PC-3 (cell line): ENCODE data around the gene APMAP. TPM values are rescaled to one million over a fixed set of nuclear protein-coding genes. Genes with fewer than 3 reads are reported as not detected.

Source experiments
- ATAC-seq: fragments of 200-7000 bp; cut with Tn5 transposase; 2 replicates; pipeline ENCODE4 v1.9.1; 2020; ENCODE audit warnings: mild to moderate bottlenecking, moderate library complexity
- BruUV-seq: library from RNA; stranded (reverse); fragments of 400-500 nt; replicated peaks from 2 replicates; lab custom pipeline; 2021; lab: Mats Ljungman, UMichigan
- CTCF ChIA-PET: fragments of 300-600 bp; sonication (Branson Sonifier 250); formaldehyde crosslinking; loops from one replicate; lab custom pipeline; 2022; ENCODE audit warnings: antibody characterized with exemption; lab: Charles Lee
- POLR2A ChIA-PET: fragments of 300-600 bp; sonication (Branson Sonifier 250); formaldehyde crosslinking; loops from one replicate; lab custom pipeline; 2022; ENCODE audit warnings: antibody characterized with exemption; ENCODE audit not compliant: unreplicated experiment; lab: Charles Lee
- DNase-seq: peaks from one replicate; pipeline ENCODE4 v3.0.0-alpha.2; 2015
- H2AFZ ChIP-seq: fragments of 300-600 bp; sonication (generic); 2 replicates; pipeline ENCODE4 v1.6.0; 2016; ENCODE audit warnings: antibody characterized with exemption, low read length
- H3F3A ChIP-seq: fragments of 300-600 bp; sonication (generic); one replicate; pipeline ENCODE4 v1.6.0; 2017; ENCODE audit warnings: antibody characterized with exemption, low read length, control low read depth, mild to moderate bottlenecking; ENCODE audit not compliant: unreplicated experiment
- H3K27ac ChIP-seq: fragments of 300-600 bp; sonication (generic); 2 replicates; pipeline ENCODE4 v1.5.1; 2016; ENCODE audit warnings: mild to moderate bottlenecking, low read length
- H3K27me3 ChIP-seq: fragments of 300-600 bp; sonication (generic); 2 replicates; pipeline ENCODE4 v1.6.1; 2016; ENCODE audit warnings: low read length, mixed read lengths
- H3K36me3 ChIP-seq: fragments of 300-600 bp; sonication (generic); 2 replicates; pipeline ENCODE4 v1.6.1; 2016; ENCODE audit warnings: low read depth, mixed run types, low read length, mixed read lengths
- H3K4me1 ChIP-seq: fragments of 300-600 bp; sonication (generic); 2 replicates; pipeline ENCODE4 v1.5.1; 2016; ENCODE audit warnings: low read length; ENCODE audit not compliant: insufficient read depth
- H3K4me2 ChIP-seq: fragments of 300-600 bp; sonication (generic); 2 replicates; pipeline ENCODE4 v1.6.0; 2016; ENCODE audit warnings: low read length
- H3K4me3 ChIP-seq: fragments of 300-600 bp; sonication (generic); 2 replicates; pipeline ENCODE4 v1.5.1; 2016; ENCODE audit warnings: mild to moderate bottlenecking, low read length, mixed read lengths
- H3K79me2 ChIP-seq: fragments of 300-600 bp; sonication (generic); 2 replicates; pipeline ENCODE4 v1.6.1; 2017; ENCODE audit warnings: low read length, mixed read lengths
- H3K9ac ChIP-seq: fragments of 300-600 bp; sonication (generic); 2 replicates; pipeline ENCODE4 v1.6.0; 2016; ENCODE audit warnings: mild to moderate bottlenecking, low read length
- H3K9me2 ChIP-seq: fragments of 300-600 bp; sonication (generic); replicated peaks from 2 replicates; pipeline ENCODE4 v1.6.1; 2016; ENCODE audit warnings: mixed run types, low read length, mixed read lengths
- H3K9me3 ChIP-seq: fragments of 300-600 bp; sonication (generic); 2 replicates; pipeline ENCODE4 v1.6.1; 2016; ENCODE audit warnings: low read length, mixed read lengths
- H4K20me1 ChIP-seq: fragments of 300-600 bp; sonication (generic); 2 replicates; pipeline ENCODE4 v1.6.1; 2016; ENCODE audit warnings: low read length, mixed read lengths
- EZH2 ChIP-seq: fragments of 300-600 bp; sonication (generic); IDR thresholded peaks from one replicate; pipeline ENCODE4 v1.6.1; 2017; ENCODE audit warnings: antibody characterized with exemption, mild to moderate bottlenecking, low read length; ENCODE audit not compliant: unreplicated experiment
- EZH2phosphoT487 ChIP-seq: fragments of 300-600 bp; sonication (generic); IDR thresholded peaks from 2 replicates; pipeline ENCODE4 v1.6.1; 2018; ENCODE audit warnings: mild to moderate bottlenecking, antibody characterized with exemption, low read length, borderline replicate concordance
- intact Hi-C: fragments of 100-400 bp; cut with micrococcal nuclease; formaldehyde crosslinking; loops from 2 replicates; pipeline ENCODE4 v1.9.0; 2023
- total RNA-seq: library from RNA; depleted of rRNA; stranded (reverse); fragments of >200 nt; gene quantifications from 2 replicates; pipeline ENCODE4 v1.2.3, GENCODE V29; 2014
- TF ChIP-seq, protein P1 (sequence below): fragments of 300-600 bp; sonication (generic); conservative IDR thresholded peaks from 2 replicates; pipeline ENCODE4 v1.5.1; 2017; ENCODE audit warnings: antibody characterized with exemption, low read depth, mild to moderate bottlenecking, low read length

The APMAP gene
- total RNA-seq, 1 experiment from 2014 or later, result 134 TPM

- Histone ChIP-seq H3K4me1 (peaks cover 14% of the 10 kb centered on the region), H4K20me1 (no peaks in the 10 kb centered on the region), H3K4me2 (no peak overlapping the region), H3K9me3 (no peaks in the 10 kb centered on the region), H3K9ac (no peak overlapping the region), H3K27me3 (no peaks in the 10 kb centered on the region), H3K9me2 (no peaks in the 10 kb centered on the region), H3K4me3 (no peak overlapping the region), H2AFZ (no peak overlapping the region), H3F3A (no peaks in the 10 kb centered on the region), H3K27ac (no peak overlapping the region), H3K36me3 (no peaks in the 10 kb centered on the region), H3K79me2 (no peaks in the 10 kb centered on the region)
- DNase-seq (no peak), ATAC-seq (no peak)
- ChIA-PET POLR2A (interaction anchor here (0.7 kb wide), 1 partner anchor 119 kb away, joined by 17 read pairs; no protein-coding TSS in a partner anchor), CTCF (no interaction called here)
- no peak for TF ChIP-seq EZH2
- TF ChIP-seq, protein P1, sequence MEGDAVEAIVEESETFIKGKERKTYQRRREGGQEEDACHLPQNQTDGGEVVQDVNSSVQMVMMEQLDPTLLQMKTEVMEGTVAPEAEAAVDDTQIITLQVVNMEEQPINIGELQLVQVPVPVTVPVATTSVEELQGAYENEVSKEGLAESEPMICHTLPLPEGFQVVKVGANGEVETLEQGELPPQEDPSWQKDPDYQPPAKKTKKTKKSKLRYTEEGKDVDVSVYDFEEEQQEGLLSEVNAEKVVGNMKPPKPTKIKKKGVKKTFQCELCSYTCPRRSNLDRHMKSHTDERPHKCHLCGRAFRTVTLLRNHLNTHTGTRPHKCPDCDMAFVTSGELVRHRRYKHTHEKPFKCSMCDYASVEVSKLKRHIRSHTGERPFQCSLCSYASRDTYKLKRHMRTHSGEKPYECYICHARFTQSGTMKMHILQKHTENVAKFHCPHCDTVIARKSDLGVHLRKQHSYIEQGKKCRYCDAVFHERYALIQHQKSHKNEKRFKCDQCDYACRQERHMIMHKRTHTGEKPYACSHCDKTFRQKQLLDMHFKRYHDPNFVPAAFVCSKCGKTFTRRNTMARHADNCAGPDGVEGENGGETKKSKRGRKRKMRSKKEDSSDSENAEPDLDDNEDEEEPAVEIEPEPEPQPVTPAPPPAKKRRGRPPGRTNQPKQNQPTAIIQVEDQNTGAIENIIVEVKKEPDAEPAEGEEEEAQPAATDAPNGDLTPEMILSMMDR, result no peak
- no peak for TF ChIP-seq EZH2phosphoT487
- no TSS peak for BruUV-seq
- intact Hi-C loops, result no loop called here
Measured at GRCh38 chr20:25035921-25036320, 43.4 kb upstream of the APMAP start.

DNA sequence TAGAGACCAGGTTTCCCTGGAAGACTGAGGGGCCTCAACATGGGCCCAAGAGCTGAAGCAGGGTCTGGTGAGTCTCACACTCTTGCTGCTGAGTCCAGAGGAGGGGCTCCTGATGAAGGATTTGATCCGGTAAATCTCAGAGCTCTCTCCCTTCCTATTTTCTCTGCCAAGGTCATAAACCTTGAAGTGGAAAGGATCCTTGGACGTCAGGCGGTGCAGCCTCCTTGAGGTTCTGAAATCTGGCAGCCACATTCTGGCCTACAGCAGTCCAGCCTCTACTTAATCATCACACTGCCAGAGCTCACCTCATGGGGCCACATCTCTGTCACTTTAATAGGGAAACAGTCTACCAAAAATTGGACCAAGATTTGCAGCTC lies 41.4 kb upstream of the APMAP start:
- intact Hi-C loops, result no loop called here
- no TSS peak for BruUV-seq
- Histone ChIP-seq H3K9me2 (no peaks in the 10 kb centered on the region), H3K36me3 (no peaks in the 10 kb centered on the region), H3K27ac (no peak overlapping the region), H3K79me2 (no peaks in the 10 kb centered on the region), H3K9ac (no peak overlapping the region), H3K4me2 (no peak overlapping the region), H4K20me1 (no peaks in the 10 kb centered on the region), H3K9me3 (no peaks in the 10 kb centered on the region), H3K4me1 (no peaks in the 10 kb centered on the region), H3K4me3 (no peak overlapping the region), H3F3A (no peaks in the 10 kb centered on the region), H2AFZ (no peak overlapping the region), H3K27me3 (no peaks in the 10 kb centered on the region)
- DNase-seq (no peak), ATAC-seq (no peak)
- TF ChIP-seq EZH2, result no peak
- ChIA-PET POLR2A (no interaction called here), CTCF (no interaction called here)

DNA sequence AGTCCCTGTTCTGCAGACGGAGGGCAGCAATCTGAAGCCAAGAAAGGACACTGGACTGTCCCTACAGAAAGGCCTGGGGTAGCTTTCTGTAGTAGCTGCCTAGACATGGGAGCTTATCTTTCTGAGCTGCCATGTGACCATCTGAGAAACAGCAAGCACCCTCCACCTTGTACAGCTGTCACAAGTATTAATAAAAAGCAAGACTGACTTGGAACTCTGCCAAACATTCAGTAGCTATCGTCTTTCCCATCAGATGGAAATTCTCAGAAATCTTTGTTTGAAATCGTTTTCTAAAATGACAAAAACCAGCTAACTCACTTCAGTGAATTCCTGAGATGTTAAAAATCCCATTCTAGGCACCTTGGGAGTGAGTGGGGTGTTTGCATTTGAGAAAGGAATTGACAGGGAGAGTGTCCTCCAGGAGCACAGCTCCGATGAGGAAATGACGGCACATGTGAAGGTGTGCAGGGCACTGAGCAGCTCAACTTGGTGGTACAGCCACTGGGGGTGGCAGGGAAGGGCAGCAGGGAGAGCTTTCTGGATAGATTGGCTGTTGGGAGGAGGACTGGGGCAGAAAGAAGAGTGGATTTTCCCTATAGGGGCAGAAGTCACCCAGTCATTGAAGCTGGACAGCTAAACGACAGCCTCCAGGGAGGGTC lies 40.8 kb upstream of the APMAP start:
- TF ChIP-seq EZH2phosphoT487 (no peak), EZH2 (no peak)
- TF ChIP-seq, protein P1, result no peak
- H3K79me2 ChIP-seq, result no peaks in the 10 kb centered on the region
- H3K9ac ChIP-seq, result no peak overlapping the region
- no peaks in the 10 kb centered on the region for H3K9me3 ChIP-seq
- no peaks in the 10 kb centered on the region for H4K20me1 ChIP-seq
- H3K4me2 ChIP-seq, result no peak overlapping the region
- H3K36me3 ChIP-seq, result no peaks in the 10 kb centered on the region
- ChIA-PET CTCF (no interaction called here), POLR2A (no interaction called here)
- no peaks in the 10 kb centered on the region for H3K27me3 ChIP-seq
- H3F3A ChIP-seq, result no peaks in the 10 kb centered on the region
- no peak for ATAC-seq
- no TSS peak for BruUV-seq
- no peaks in the 10 kb centered on the region for H3K4me1 ChIP-seq
- H2AFZ ChIP-seq, result no peak overlapping the region
- H3K4me3 ChIP-seq, result no peak overlapping the region
- no peak for DNase-seq
- intact Hi-C loops, result no loop called here
- H3K27ac ChIP-seq, result no peak overlapping the region
- H3K9me2 ChIP-seq, result no peaks in the 10 kb centered on the region
